ENCODE results near the gene HLCS. TPM values are rescaled to one million over a fixed set of nuclear protein-coding genes. Genes with fewer than 3 reads are reported as not detected.

HLCS gene
- total and polyA plus RNA-seq, 10 of the 15 experiments (the other 5 are each of a cell fraction or from before 2014, with no cell fraction given): 1.5 to 12.7 (median 9.6) TPM

- no peak for TF ChIP-seq MYC (IDR thresholded peaks at IDR 0.05; ENCODE audit: insufficient read depth, insufficient read length, insufficient replicate concordance, low read length, severe bottlenecking)
- TF ChIP-seq NFIC (IDR thresholded peaks at IDR 0.05; ENCODE audit: low read depth, low read length): no peak
- ChIA-PET RAD21 (ENCODE audit: unreplicated experiment) (no interaction called here), CTCF (interaction anchor here (1.5 to 3.5 kb wide), 2 partner anchors 12 to 236 kb away, joined by 4 to 12 read pairs; no protein-coding TSS in a partner anchor), SMC1A (ENCODE audit: uncharacterized antibody, unreplicated experiment) (no interaction called here), POLR2A (no interaction called here)
- no peaks in the 10 kb centered on the region for H3K9me3 ChIP-seq (replicated peaks; ENCODE audit: control insufficient read depth, insufficient read depth, low read length)
- no peaks in the 10 kb centered on the region for H4K20me1 ChIP-seq (ENCODE audit: control insufficient read depth, insufficient read depth)
- intact Hi-C loops (cut with micrococcal nuclease; ENCODE audit: unreplicated experiment): no loop called here
- no peak overlapping the region for H3K4me3 ChIP-seq
- no peak overlapping the region for H3K27ac ChIP-seq (ENCODE audit: control insufficient read depth, insufficient read depth)
- BruUV-seq (replicated peaks): no TSS peak
- FAIRE-seq (no peak), DNase-seq (ENCODE audit: low read depth, low spot score) (no peak), ATAC-seq (no peak)
- in situ Hi-C loops (cut with MboI): no loop called here
- H3K9ac ChIP-seq (ENCODE audit: control insufficient read depth, insufficient read depth, low read length): no peak overlapping the region
- H3K27me3 ChIP-seq (replicated peaks in 1 of 2; ENCODE audit: control insufficient read depth in 2 of 2, insufficient read depth in 2 of 2, low read length in 1 of 2): no peaks in the 10 kb centered on the region
- peak overlapping the region; percentile 38; the same call in 1 of the 2 replicates for H3K4me2 ChIP-seq (ENCODE audit: control insufficient read depth, insufficient read depth)
- peaks cover 7% of the 10 kb centered on the region; the same call in 1 of the 2 replicates for H3K4me1 ChIP-seq (ENCODE audit: control insufficient read depth, insufficient read depth, low read length)
- no peaks in the 10 kb centered on the region for H3K36me3 ChIP-seq (ENCODE audit: control insufficient read depth in 2 of 2, insufficient read depth in 2 of 2, low read length in 1 of 2)
- WGBS (ENCODE audit: insufficient coverage, insufficient replicate concordance, low lambda C conversion rate, missing lambda C conversion rate): 39% methylated on average over 5 of the region's 5 CpGs
- no peaks in the 10 kb centered on the region for H3K79me2 ChIP-seq (ENCODE audit: control insufficient read depth, insufficient read depth, low read length)
- H2AFZ ChIP-seq (ENCODE audit: control insufficient read depth, low read depth, low read length): no peak overlapping the region
Measured at GRCh38 chr21:36866419-36866818, 100.0 kb downstream of the HLCS start.

- POLR2A ChIA-PET: no interaction called here
- CTCF ChIA-PET: interaction anchor here (1.0 to 3.5 kb wide), 4 partner anchors 9 to 234 kb away, joined by 3 to 12 read pairs (median 4); no protein-coding TSS in a partner anchor
- TF ChIP-seq ZBTB40 (IDR thresholded peaks at IDR 0.05; ENCODE audit: borderline replicate concordance) (no peak), BCL3 (IDR thresholded peaks at IDR 0.05; ENCODE audit: borderline replicate concordance, insufficient read depth, low read depth, low read length, poor library complexity, severe bottlenecking) (no peak), RB1 (IDR thresholded peaks at IDR 0.05; ENCODE audit: borderline replicate concordance) (no peak), ZNF24 (IDR thresholded peaks at IDR 0.05) (no peak)
- SMC1A ChIA-PET (ENCODE audit: uncharacterized antibody, unreplicated experiment): interaction anchor here (0.7 to 1.4 kb wide), 2 partner anchors 9 to 757 kb away, joined by 3 to 5 read pairs; no protein-coding TSS in a partner anchor
- no peak for DNase-seq (ENCODE audit: low read depth, low spot score)
- RAD21 ChIA-PET (ENCODE audit: unreplicated experiment): no interaction called here
- no peaks in the 10 kb centered on the region for H4K20me1 ChIP-seq (ENCODE audit: control insufficient read depth, insufficient read depth)
- H3K4me1 ChIP-seq (ENCODE audit: control insufficient read depth, insufficient read depth, low read length): peaks cover 9% of the 10 kb centered on the region; the same call in 1 of the 2 replicates
- WGBS (ENCODE audit: insufficient coverage, insufficient replicate concordance, low lambda C conversion rate, missing lambda C conversion rate): 79% methylated on average over 10 of the region's 10 CpGs
- no peaks in the 10 kb centered on the region for H3K27me3 ChIP-seq (replicated peaks in 1 of 2; ENCODE audit: control insufficient read depth in 2 of 2, insufficient read depth in 2 of 2, low read length in 1 of 2)
- H3K79me2 ChIP-seq (ENCODE audit: control insufficient read depth, insufficient read depth, low read length): no peaks in the 10 kb centered on the region
- no peak for ATAC-seq
- FAIRE-seq: no peak
- H3K36me3 ChIP-seq (ENCODE audit: control insufficient read depth in 2 of 2, insufficient read depth in 2 of 2, low read length in 1 of 2): no peaks in the 10 kb centered on the region
- no peak overlapping the region for H3K9ac ChIP-seq (ENCODE audit: control insufficient read depth, insufficient read depth, low read length)
- BruUV-seq (replicated peaks): no TSS peak
- no peak overlapping the region for H3K4me3 ChIP-seq
- intact Hi-C loops (cut with micrococcal nuclease; ENCODE audit: unreplicated experiment) (no loop called here), in situ Hi-C loops (cut with MboI) (no loop called here)
- H3K27ac ChIP-seq (ENCODE audit: control insufficient read depth, insufficient read depth): no peak overlapping the region
- H2AFZ ChIP-seq (ENCODE audit: control insufficient read depth, low read depth, low read length): no peak overlapping the region
- H3K4me2 ChIP-seq (ENCODE audit: control insufficient read depth, insufficient read depth): no peak overlapping the region
- no peaks in the 10 kb centered on the region for H3K9me3 ChIP-seq (replicated peaks; ENCODE audit: control insufficient read depth, insufficient read depth, low read length)
Measured at GRCh38 chr21:36864974-36865373, 101.5 kb downstream of the HLCS start.

Data from GM12878 (cell line).